RPMI8226 (cell line): ENCODE measurements around the gene NUDT4B.
"Not testable (repeated sequence)": the region's sequence is repeated elsewhere in the genome, so short reads cannot be mapped to it uniquely, and the experiment has no call there.

Experiments
- DNase-seq: peaks from one replicate; pipeline ENCODE4 v3.0.0-alpha.2; 2015

NUDT4B gene

GRCh38 chr1:148748563-148749334 is at the start of gene NUDT4B:
Gene NUDT4B, plus strand, starts transcription at chr1:148748774. Its CDS starts 179 bp downstream, at chr1:148748953.
- DNase-seq, result not testable (repeated sequence)

DNA sequence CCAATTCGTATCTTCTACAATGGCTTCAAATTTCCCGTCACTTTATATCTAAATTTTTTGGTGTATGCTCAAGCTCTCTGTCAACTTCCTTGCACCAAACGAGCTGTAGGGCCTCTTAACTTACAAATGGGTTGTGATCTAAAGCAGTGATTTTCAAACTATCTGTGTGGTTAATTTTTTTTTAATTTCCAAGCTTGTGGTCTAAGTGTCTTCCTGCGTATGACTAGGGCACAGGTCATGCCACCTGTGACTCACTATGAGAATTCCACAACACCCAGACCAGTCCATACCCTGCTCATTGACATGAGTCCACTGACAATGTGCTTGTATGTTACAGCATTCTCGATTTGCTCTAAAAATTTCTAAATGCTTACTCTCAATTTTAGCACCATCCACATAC is 49.2 kb upstream of the NUDT4B start:
- not testable (repeated sequence) for DNase-seq

- DNase-seq, result not testable (repeated sequence)
Measured at GRCh38 chr1:148702242-148702641, 46.3 kb upstream of the NUDT4B start.

DNA sequence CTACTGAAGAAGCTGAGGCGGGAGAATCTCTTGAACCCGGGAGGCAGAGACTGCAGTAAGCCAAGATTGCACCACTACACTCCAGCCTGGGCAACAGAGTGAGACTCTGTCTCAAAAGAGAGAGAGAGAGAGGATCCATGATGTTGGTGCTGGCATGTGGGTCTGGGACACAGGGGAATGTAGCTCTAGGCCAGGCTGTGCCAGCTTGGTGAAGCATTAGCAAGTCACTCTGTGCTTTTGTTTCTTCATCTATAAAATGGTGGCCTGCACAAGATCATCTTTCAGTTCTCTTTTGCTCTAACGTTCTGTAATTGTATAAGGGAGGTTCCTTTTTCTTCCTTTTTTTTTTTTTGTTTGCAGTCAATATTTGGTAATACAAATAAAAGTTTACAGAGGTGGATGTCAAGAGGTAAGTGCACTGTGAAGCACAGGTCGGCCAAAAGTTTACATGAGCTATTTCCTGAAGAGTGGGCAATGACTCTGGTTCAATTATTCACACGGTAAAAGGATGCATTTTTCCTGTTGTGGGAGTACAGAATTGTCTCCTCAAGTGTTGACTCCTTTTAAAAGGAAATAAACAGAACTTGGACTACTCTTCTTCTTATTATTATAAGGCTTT is 44.5 kb upstream of the NUDT4B start:
- not testable (repeated sequence) for DNase-seq

DNA sequence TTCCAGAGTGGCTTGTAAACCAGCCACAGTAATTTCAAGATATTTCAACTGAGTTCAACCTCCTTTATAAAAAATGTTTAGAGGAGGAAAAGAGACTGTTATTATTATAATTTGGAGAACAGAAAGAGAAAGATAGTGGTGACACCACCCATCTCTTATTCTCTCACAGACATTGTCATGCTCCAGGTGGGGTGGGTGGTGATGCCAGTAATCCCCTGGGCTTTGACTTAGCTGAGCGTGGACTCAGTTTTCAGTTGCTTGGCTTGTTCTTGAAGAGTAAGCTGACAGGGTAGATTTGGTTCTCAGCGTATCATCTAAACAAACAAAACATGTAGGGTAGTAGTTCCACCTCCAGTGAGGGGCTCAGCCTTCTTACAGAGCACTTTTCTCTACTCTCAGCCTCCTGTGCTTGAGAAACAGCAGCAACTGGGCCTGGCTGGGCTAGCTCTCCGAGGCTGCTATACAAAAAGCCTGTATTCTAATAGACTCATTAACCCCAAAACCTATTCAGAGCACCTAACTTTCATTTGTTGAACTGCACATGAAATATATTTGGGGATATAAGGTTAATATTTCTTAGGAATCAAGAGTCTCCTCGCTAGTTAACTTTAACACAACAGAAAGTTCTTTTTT is 43.1 kb upstream of the NUDT4B start:
- not testable (repeated sequence) for DNase-seq

GRCh38 chr1:148708779-148709333 is 39.7 kb upstream of the NUDT4B start:
- not testable (repeated sequence) for DNase-seq

- not testable (repeated sequence) for DNase-seq
Measured at GRCh38 chr1:148710772-148711523, 37.6 kb upstream of the NUDT4B start.

- DNase-seq, result not testable (repeated sequence)
Measured at GRCh38 chr1:148712353-148712752, 36.2 kb upstream of the NUDT4B start.

DNA sequence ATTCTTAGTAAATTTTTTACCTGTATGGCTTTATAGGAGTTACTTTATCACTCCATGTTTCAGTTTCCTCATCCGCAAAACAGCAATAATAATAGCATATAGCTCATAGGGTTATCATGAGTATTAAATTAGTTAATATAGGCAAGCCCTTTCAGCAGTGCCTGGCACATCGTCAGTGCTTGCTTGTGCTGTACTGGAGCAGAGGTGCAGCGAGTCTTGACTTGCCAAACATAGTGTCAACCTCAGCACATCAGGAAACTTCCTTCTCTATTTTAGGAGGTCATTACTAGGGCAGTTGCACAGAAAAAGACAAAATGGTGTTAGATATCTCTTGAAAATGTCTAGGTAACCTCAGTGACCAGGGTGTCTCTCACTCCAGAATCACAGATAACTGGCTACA is 33.1 kb upstream of the NUDT4B start:
- DNase-seq, result not testable (repeated sequence)

GRCh38 chr1:148716966-148717520 is 31.5 kb upstream of the NUDT4B start:
- DNase-seq, result not testable (repeated sequence)

GRCh38 chr1:148720918-148721317 is 27.7 kb upstream of the NUDT4B start:
- not testable (repeated sequence) for DNase-seq

GRCh38 chr1:148722758-148723157 is 25.8 kb upstream of the NUDT4B start:
- not testable (repeated sequence) for DNase-seq

DNA sequence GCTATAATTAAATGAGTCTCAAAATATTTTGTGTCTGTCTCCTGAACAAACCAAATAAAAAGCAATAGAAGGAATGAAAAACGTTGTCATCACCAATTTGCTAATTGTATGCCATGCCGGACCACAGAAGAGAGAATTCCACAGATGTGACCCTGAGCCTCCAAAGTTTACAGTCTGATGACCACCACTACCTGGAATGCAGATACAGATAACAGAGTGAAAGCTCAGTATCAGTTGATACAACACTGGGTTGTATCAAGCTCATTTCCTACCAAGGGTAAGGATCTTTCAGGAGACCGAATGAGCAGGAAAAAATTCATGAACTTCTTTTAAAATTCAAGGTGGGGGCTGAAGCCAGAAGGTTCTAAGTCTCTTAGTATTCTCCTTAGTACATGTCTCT is 25.1 kb upstream of the NUDT4B start:
- not testable (repeated sequence) for DNase-seq

DNA sequence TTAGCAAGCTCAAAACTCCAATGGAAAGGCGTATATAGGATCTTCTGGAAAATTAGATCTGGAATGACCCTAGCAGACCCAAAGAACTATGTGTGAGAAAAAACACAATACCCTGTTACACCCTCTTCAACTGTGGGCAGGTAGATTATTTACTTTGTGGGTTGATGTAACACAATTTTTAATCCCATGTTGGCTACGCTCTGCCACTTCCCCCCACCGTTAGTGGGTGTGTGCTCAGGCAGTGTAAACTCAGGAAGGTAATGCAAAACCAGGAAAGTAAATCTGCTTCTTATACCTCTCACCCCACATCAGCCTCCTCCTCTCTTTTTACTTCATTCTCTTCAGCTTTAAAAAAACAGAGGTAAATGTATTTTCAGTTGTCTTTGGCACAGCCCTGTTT is 23.7 kb upstream of the NUDT4B start:
- DNase-seq, result not testable (repeated sequence)

DNA sequence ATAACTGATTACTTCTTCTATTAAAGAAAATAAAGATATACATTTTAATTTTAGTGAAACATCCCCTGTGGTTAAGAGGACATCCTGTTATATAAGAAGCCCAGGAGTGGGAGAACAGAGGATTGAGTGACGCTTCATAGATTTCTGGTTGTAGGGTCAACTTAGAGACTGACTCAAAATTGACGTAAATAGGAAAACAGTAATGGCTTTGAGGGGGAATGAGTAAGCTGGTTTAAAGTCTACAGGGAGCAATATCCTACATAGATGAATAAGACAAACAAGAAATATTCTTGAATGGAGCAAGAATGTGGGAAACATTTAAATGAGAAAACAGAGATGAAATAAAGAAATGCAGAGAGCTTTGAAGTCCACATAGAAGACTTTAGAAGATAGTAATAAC is 20.7 kb upstream of the NUDT4B start:
- DNase-seq, result not testable (repeated sequence)

DNA sequence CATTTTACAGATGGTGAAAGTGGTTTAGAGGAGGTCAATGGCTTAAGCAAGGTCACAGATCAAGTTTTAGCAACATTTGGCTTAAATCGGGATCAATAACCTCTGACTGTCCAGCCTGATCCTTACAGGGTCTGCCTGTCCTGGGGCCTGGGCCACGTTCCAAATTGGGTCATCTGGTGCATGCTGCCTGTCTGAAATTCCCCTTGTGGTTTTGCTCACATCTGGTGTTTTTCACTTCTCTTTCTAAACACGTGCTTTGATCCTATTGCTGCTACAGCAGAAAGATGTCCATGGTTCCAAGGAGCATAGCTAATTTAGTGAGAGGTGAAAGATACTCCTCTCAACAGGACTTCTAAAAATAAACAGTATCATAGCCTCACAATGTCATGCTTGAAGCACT is 19.4 kb upstream of the NUDT4B start:
- not testable (repeated sequence) for DNase-seq

DNA sequence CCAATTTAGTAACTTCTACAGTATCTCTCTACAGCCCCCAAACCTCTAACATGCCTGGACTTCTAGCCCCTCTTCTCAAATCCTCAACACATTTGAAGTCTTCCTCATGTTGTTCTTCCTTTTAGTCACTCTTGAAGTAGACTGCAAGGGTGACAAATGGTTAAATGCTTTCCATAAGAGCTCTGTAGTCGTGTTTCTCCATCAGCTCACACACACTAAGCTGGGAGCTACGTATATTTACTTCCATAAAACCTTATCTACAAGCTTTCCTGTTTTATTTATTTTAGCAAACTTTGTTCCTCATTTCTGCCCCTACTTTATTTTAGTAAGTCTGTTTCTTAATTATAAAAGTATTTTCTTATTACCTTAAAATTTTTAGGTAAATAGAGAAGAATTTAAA is 19.0 kb upstream of the NUDT4B start:
- not testable (repeated sequence) for DNase-seq

DNA sequence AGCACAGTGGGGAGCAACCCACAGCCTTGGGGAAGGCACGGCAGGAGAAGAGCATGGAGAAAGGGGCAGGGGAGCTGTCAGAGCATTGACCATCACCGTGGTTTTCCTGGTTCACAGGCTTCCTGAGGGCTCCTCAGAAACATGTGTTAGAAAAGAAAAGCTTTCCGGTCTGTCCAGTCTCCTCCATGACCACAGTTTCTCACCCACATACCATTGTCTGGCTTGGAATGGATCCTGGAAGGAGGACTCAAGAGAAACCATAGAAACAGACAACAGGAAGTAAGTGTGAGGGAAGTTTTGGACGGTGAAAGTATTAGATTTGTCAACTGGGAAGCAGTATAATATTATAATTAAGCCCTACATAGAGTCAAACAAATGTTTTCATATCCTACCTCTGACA is 16.3 kb upstream of the NUDT4B start:
- not testable (repeated sequence) for DNase-seq

- DNase-seq, result not testable (repeated sequence)
Measured at GRCh38 chr1:148733585-148734310, 14.8 kb upstream of the NUDT4B start.

GRCh38 chr1:148734311-148734662 is 14.3 kb upstream of the NUDT4B start:
- DNase-seq, result not testable (repeated sequence)

DNA sequence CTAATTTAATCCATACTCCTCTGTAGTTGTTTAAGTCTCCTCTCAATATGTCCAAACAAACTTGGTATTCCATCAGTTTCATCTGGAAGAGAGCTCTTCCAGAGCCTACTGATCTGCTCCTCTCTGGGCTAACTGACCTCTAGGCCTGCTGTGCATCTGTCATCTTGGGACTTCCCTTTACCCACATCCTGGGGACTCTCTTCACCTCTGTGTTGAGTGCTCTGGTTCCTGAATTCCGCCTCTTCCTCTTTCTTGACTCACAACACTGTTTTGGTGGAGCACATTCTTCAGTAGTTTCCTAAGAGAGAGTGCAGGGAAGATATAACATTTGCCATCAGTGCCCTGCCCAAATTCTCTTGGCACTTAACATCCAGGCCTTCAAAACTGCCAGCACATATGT is 13.0 kb upstream of the NUDT4B start:
- not testable (repeated sequence) for DNase-seq

- not testable (repeated sequence) for DNase-seq
Measured at GRCh38 chr1:148738667-148739066, 9.9 kb upstream of the NUDT4B start.
